Measurements from ENCODE around the gene AREG. TPM values are rescaled to one million over a fixed set of nuclear protein-coding genes. Genes with fewer than 3 reads are reported as not detected.

Gene AREG
- total RNA-seq, 1 donor from 2014 or later, result 14.6 TPM

GRCh38 chr4:74402692-74403456, 42.1 kb upstream of the AREG start:
- H3K4me3 ChIP-seq, result no peak overlapping the region
- H3K36me3 ChIP-seq, result no peaks in the 10 kb centered on the region
- no peaks in the 10 kb centered on the region for H3K4me1 ChIP-seq
- H3K27ac ChIP-seq, result no peak overlapping the region
- intact Hi-C loops (cut with DNase I), result no loop called here
- no peak for DNase-seq
- no peak for ATAC-seq
- TF ChIP-seq CTCF (IDR thresholded peaks at IDR 0.05), result no peak
- H3K27me3 ChIP-seq, result no peaks in the 10 kb centered on the region
- no peaks in the 10 kb centered on the region for H3K9me3 ChIP-seq

GRCh38 chr4:74407891-74408290, 37.0 kb upstream of the AREG start:
- H3K27ac ChIP-seq, result no peak overlapping the region
- TF ChIP-seq CTCF (IDR thresholded peaks at IDR 0.05), result no peak
- ATAC-seq, result no peak
- no peaks in the 10 kb centered on the region for H3K4me1 ChIP-seq
- no peak for DNase-seq
- H3K36me3 ChIP-seq, result no peaks in the 10 kb centered on the region
- no peak overlapping the region for H3K4me3 ChIP-seq
- H3K27me3 ChIP-seq, result no peaks in the 10 kb centered on the region
- H3K9me3 ChIP-seq, result no peaks in the 10 kb centered on the region
- intact Hi-C loops (cut with DNase I), result no loop called here

- intact Hi-C loops (cut with DNase I), result no loop called here
- Histone ChIP-seq H3K36me3 (no peaks in the 10 kb centered on the region), H3K27ac (no peak overlapping the region), H3K4me3 (no peak overlapping the region), H3K4me1 (no peaks in the 10 kb centered on the region), H3K27me3 (no peaks in the 10 kb centered on the region), H3K9me3 (no peaks in the 10 kb centered on the region)
- no peak for DNase-seq
- TF ChIP-seq CTCF (IDR thresholded peaks at IDR 0.05), result no peak
- ATAC-seq, result no peak
Measured at GRCh38 chr4:74408639-74409038, 36.3 kb upstream of the AREG start.

GRCh38 chr4:74410272-74410671, 34.7 kb upstream of the AREG start:
- DNase-seq, result no peak
- Histone ChIP-seq H3K4me1 (no peaks in the 10 kb centered on the region), H3K4me3 (no peak overlapping the region), H3K27me3 (no peaks in the 10 kb centered on the region), H3K27ac (no peak overlapping the region), H3K36me3 (no peaks in the 10 kb centered on the region), H3K9me3 (no peaks in the 10 kb centered on the region)
- intact Hi-C loops (cut with DNase I), result no loop called here
- no peak for ATAC-seq
- TF ChIP-seq CTCF (IDR thresholded peaks at IDR 0.05), result no peak

DNA sequence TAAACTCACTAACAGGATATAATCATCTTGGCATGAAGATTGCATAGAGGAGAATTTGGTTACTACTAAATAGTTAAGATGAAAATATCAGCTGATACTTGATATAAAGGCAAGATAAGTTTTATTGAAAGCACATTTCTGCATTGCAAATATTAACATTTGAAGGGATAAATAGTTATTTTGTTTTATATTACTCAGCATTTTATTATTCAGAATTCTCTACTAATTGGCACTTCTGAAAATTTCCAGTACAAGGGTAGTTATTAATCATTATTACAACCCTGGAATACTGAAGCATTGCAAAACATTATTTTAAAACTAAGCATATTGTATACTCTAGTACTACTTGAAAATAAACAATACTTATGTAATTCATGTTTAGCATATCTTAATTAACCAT, 32.7 kb upstream of the AREG start:
- Histone ChIP-seq H3K4me3 (no peak overlapping the region), H3K4me1 (no peaks in the 10 kb centered on the region), H3K36me3 (no peaks in the 10 kb centered on the region), H3K27me3 (no peaks in the 10 kb centered on the region), H3K27ac (no peak overlapping the region), H3K9me3 (no peaks in the 10 kb centered on the region)
- DNase-seq (no peak), ATAC-seq (no peak)
- no peak for TF ChIP-seq CTCF (IDR thresholded peaks at IDR 0.05)
- intact Hi-C loops (cut with DNase I), result no loop called here

DNA sequence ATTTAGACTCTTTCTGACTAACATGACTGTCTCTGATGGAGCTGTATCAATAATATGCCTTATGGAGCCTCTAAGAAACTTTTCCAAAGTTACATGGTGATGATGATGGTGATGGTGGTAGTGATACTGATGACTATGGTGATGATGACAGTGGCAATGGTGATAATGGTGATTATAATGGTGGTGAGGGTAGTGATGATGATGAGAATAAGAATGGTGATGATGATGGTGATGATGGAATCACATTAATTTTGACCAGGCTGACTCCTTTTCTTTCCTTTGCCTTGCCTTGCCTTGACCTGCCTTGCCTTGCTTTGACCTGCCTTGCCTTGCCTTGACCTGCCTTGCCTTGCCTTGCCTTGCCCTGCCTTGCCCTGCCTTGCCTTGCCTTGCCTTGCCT, 31.7 kb upstream of the AREG start:
- no peak overlapping the region for H3K4me3 ChIP-seq
- DNase-seq (no peak), ATAC-seq (no peak)
- no peaks in the 10 kb centered on the region for H3K9me3 ChIP-seq
- H3K36me3 ChIP-seq, result no peaks in the 10 kb centered on the region
- intact Hi-C loops (cut with DNase I), result no loop called here
- H3K27me3 ChIP-seq, result no peaks in the 10 kb centered on the region
- no peaks in the 10 kb centered on the region for H3K4me1 ChIP-seq
- no peak overlapping the region for H3K27ac ChIP-seq
- TF ChIP-seq CTCF (IDR thresholded peaks at IDR 0.05), result no peak
